PFSK-1 (cell line): Measurements from ENCODE around the gene STK32B.

Experiments used
- FOXP2 ChIP-seq: optimal IDR thresholded peaks from 2 replicates; pipeline ENCODE3; 2011; ENCODE audit warnings: borderline replicate concordance, control low read depth, inconsistent platforms; ENCODE audit not compliant: insufficient read depth; ENCODE audit errors: extremely low read length, extremely low read depth
- POLR2AphosphoS5 ChIP-seq: IDR thresholded peaks from 2 replicates; pipeline ENCODE4 v1.6.1; 2012; ENCODE audit warnings: low read depth, mild to moderate bottlenecking, control low read depth, low read length, moderate library complexity
- REST ChIP-seq, 2 experiments: IDR thresholded peaks; 2 replicates each; pipeline versions ENCODE4 v1.6.1 to v1.8.0; 2011 to 2012; ENCODE audit warnings: low read depth in 2 of 2, low read length in 2 of 2, control low read depth in 1 of 2, inconsistent platforms in 1 of 2, mild to moderate bottlenecking in 1 of 2, moderate library complexity in 1 of 2; ENCODE audit not compliant: insufficient read depth in 1 of 2
- SIN3A ChIP-seq: IDR thresholded peaks from 2 replicates; pipeline ENCODE4 v1.6.1; 2012; ENCODE audit warnings: mild to moderate bottlenecking, low read length, moderate library complexity, borderline replicate concordance; ENCODE audit not compliant: insufficient read depth
- TAF1 ChIP-seq: IDR thresholded peaks from 2 replicates; pipeline ENCODE4 v1.6.1; 2012; ENCODE audit warnings: low read length, control low read depth, borderline replicate concordance; ENCODE audit not compliant: insufficient read depth

The STK32B gene

GRCh38 chr4:5471206-5471605 is 419.9 kb downstream of the STK32B start:
- TF ChIP-seq TAF1, result no peak
- TF ChIP-seq REST (IDR thresholded peaks at IDR 0.05; ENCODE audit: insufficient read depth in 1 of 2, low read depth in 2 of 2, low read length in 2 of 2), result no peak
- no peak for TF ChIP-seq POLR2AphosphoS5
- no peak for TF ChIP-seq FOXP2
- no peak for TF ChIP-seq SIN3A

GRCh38 chr4:5471691-5472090 is 420.4 kb downstream of the STK32B start:
- TF ChIP-seq REST (IDR thresholded peaks at IDR 0.05; ENCODE audit: insufficient read depth in 1 of 2, low read depth in 2 of 2, low read length in 2 of 2), result no peak
- no peak for TF ChIP-seq POLR2AphosphoS5
- no peak for TF ChIP-seq SIN3A
- TF ChIP-seq FOXP2, result no peak
- no peak for TF ChIP-seq TAF1

- no peak for TF ChIP-seq REST (IDR thresholded peaks at IDR 0.05; ENCODE audit: insufficient read depth in 1 of 2, low read depth in 2 of 2, low read length in 2 of 2)
- no peak for TF ChIP-seq FOXP2
- TF ChIP-seq TAF1, result no peak
- no peak for TF ChIP-seq SIN3A
- TF ChIP-seq POLR2AphosphoS5, result no peak
Observed at GRCh38 chr4:5472160-5472591, 420.9 kb downstream of the STK32B start.

- no peak for TF ChIP-seq TAF1
- TF ChIP-seq REST (IDR thresholded peaks at IDR 0.05; ENCODE audit: insufficient read depth in 1 of 2, low read depth in 2 of 2, low read length in 2 of 2), result no peak
- TF ChIP-seq FOXP2, result no peak
- no peak for TF ChIP-seq POLR2AphosphoS5
- TF ChIP-seq SIN3A, result no peak
Observed at GRCh38 chr4:5473125-5473524, 421.8 kb downstream of the STK32B start.

- TF ChIP-seq FOXP2 (no peak), REST (IDR thresholded peaks at IDR 0.05; ENCODE audit: insufficient read depth in 1 of 2, low read depth in 2 of 2, low read length in 2 of 2) (no peak), SIN3A (no peak), POLR2AphosphoS5 (no peak), TAF1 (no peak)
Observed at GRCh38 chr4:5474756-5475155, 423.5 kb downstream of the STK32B start.
